HL-60/S4 (cell line): ENCODE measurements around the gene NHERF1.

Source experiments
- in situ Hi-C: fragments of 300-500 bp; cut with MboI; formaldehyde crosslinking; loops from 2 replicates; pipeline ENCODE4 v1.14.3; 2022; ENCODE audit warnings: low sequenced_read_pairs

The NHERF1 gene

DNA sequence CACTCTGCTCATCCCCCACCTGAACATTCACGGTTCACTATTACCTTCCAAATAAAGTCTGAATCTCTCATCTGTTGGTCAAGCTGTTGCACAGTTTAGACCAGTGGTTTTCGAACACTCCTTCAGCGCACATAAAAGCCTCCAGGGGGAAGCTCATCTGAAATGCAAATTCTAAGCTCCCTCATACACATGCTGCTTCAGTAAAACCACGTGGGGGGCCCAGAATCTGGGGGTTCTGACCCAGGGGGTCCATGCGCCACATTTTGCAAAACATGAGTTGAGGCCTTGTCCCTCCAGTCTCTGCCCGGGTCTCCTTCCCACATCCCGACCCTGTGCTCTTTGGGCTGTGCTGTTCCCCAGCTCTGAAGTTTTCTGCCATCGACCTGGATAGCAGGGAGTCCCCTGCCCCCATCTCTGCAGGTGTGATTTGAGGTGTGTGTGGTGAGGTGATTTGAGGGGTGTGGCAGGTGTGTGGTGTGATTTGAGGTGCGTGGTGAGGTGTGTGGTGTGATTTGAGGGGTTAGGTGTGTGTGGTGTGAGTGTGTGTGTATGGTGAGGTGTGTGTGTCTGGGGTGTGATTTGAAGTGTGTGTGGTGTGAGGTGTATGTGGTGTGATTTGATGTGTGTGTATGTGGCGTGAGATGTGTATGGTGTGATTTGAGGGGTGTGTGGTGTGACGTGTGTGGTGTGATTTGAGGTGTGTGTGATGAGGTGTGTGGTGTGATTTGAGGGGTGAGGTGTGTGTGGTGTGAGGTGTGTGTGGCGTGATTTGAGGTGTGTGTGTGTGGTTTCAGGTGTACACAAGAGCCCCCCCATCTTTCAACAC is 16.2 kb upstream of the NHERF1 start:
- in situ Hi-C loops, result no loop called here

- in situ Hi-C loops, result no loop called here
Observed at GRCh38 chr17:74733365-74734122, 14.9 kb upstream of the NHERF1 start.

GRCh38 chr17:74734256-74734655 is 14.2 kb upstream of the NHERF1 start:
- in situ Hi-C loops, result no loop called here

- in situ Hi-C loops, result no loop called here
Observed at GRCh38 chr17:74736513-74737298, 11.7 kb upstream of the NHERF1 start, which contains the start of gene RAB37. TSS of gene RAB37 (plus strand) at chr17:74737256. CDS start at chr17:74737273, 17 bp downstream.

DNA sequence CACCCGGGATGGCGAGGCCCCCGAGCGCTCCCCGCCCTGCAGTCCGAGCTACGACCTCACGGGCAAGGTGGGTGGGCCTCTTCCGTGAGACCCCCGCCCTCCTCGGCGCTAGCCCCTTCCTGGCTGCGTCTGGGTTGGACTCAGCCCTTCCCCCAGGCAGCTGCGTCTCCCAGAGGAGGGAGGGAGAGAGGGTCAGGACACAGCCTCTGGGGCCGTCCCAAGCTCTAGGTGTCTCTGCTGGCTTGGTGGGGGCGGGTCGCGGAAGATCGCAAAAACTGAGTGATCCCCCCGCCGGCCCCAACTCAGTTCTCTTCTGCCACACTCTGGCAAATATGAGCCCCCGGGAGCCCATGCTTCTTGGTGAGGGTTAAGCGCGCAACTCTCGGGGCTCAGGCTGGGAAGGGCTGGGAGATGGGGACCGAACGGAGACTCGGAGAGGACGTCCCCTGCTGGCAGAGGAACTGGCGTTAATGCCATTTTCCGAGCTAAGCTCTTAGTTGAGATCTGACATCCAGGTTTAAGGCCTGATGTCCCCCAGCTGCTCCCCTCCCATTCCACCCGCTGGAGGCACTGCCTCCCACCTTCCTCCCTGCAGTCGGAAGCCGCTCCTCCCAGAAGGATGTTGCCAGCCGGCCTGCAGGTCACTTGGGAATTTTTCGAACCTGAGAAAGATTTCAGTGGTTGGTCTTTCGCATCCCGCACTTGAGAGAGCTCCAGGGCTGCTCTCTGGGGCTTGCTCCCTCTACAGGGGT is 11.0 kb upstream of the NHERF1 start:
- in situ Hi-C loops, result no loop called here

- in situ Hi-C loops, result no loop called here
Observed at GRCh38 chr17:74738051-74738996, 10.1 kb upstream of the NHERF1 start.

GRCh38 chr17:74739227-74739831 is 9.1 kb upstream of the NHERF1 start:
- in situ Hi-C loops, result no loop called here

GRCh38 chr17:74740173-74740572 is 8.3 kb upstream of the NHERF1 start:
- in situ Hi-C loops, result no loop called here

GRCh38 chr17:74740641-74741387 is 7.6 kb upstream of the NHERF1 start:
- in situ Hi-C loops, result no loop called here

- in situ Hi-C loops, result no loop called here
Observed at GRCh38 chr17:74742153-74742515, 6.3 kb upstream of the NHERF1 start.

- in situ Hi-C loops, result no loop called here
Observed at GRCh38 chr17:74742978-74743545, 5.4 kb upstream of the NHERF1 start.

- in situ Hi-C loops, result no loop called here
Observed at GRCh38 chr17:74743755-74744154, 4.7 kb upstream of the NHERF1 start.

DNA sequence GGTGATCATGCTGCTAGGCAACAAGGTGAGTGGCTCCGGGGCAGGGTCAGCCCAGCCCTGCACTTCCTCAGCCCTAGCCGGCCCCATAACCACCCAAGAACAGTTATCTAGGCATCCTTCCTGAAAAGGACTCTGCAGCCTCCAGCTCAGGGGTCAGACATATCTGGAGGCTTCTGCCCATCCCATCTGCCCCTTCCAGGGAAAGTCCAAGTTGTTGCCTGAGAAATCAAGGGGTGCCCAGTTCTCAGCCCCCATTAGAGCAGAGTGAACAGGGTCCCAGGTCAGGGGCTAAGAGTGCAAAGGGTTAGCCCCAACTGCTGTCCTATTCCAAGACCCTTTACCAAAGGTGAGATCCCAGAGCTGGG is 4.1 kb upstream of the NHERF1 start:
- in situ Hi-C loops, result no loop called here

DNA sequence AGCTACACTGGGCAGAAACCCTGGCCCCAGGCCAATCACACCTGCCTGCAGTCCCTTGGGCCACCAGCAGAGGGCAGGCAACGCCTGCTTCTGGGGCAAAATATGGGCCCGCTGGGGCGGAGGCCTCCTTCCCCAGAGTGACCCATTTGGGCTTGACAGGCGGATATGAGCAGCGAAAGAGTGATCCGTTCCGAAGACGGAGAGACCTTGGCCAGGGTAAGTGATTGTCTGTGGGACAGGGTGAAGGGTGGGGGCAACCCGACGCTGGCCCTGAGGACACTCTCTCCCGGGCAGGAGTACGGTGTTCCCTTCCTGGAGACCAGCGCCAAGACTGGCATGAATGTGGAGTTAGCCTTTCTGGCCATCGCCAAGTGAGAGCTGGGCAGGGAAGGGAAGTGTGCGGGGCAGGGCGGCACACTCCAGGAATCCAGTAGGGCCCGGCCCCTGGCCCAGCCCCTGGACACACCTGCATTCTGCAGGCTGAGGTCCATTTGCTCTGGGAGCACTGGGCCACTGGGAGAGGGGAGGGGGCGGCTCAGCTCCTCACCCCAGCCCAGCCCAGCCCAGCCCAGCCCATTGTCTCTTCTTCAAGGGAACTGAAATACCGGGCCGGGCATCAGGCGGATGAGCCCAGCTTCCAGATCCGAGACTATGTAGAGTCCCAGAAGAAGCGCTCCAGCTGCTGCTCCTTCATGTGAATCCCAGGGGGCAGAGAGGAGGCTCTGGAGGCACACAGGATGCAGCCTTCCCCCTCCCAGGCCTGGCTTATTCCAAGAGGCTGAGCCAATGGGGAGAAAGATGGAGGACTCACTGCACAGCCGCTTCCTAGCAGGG is 3.5 kb upstream of the NHERF1 start:
- in situ Hi-C loops, result no loop called here

GRCh38 chr17:74745548-74746177 is 2.8 kb upstream of the NHERF1 start:
- in situ Hi-C loops, result no loop called here

- in situ Hi-C loops, result no loop called here
Observed at GRCh38 chr17:74746376-74746775, 2.1 kb upstream of the NHERF1 start.

GRCh38 chr17:74746922-74747321 is 1.5 kb upstream of the NHERF1 start:
- in situ Hi-C loops, result no loop called here
